Inflammatory macrophage treated with lipopolysaccharide for 1 hour (primary cell): ENCODE measurements around the gene SNU13.
A peak's percentile ranks its signal among the peaks of the same experiment; 100 is the strongest.
"Not testable (repeated sequence)": the region's sequence is repeated elsewhere in the genome, so short reads cannot be mapped to it uniquely, and the experiment has no call there.

Experiments used
- DNase-seq, 2 donors: peaks; one replicate each; pipeline ENCODE4 v3.0.0-alpha.2; 2020 to 2022

Gene SNU13

DNA sequence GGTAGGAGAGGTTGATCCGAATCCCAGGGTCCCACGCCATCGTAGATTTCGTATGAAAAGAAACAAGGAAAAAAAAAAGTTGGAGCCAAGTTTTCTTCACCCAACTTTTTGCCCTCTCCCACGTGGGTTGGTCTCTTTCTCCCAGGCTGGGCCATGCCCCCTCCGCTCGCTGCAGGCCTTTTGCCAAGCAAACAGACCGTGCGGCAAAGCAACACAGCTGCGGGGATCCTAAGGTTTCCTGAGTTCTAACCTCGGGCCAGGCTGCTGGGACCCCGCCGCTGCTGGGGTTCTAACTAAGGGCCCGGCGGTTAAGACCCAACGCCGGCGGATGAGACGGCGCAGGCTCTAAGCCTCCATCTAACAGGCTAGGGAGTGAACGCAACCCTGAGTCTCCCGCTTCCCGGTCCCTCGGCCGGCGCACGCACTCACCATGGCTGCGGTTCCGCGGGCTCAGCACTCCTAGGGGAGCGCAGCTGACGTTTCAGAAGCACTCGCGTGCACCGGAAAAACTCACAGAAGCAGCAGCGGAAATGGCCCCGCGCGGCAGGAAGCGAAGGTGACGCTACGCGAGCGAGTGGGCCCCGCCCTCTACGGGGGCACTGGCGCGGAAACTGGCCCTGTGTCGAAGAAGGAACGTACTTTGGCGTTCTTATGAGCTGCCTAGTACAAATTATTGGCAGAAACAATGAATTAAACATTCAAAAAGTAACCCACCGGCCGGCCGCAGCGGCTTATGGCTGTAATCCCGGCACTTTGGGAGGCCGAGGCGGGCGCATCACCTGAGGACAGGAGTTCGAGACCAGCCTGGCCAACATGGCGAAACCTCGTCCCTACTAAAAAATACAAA is at the start of gene SNU13:
Gene SNU13 (minus strand): TSS at position 503 of the 847 bp plus-strand sequence. CDS start 71 bp downstream, at position 432.
- DNase-seq: peak; percentile 85 to 92

DNA sequence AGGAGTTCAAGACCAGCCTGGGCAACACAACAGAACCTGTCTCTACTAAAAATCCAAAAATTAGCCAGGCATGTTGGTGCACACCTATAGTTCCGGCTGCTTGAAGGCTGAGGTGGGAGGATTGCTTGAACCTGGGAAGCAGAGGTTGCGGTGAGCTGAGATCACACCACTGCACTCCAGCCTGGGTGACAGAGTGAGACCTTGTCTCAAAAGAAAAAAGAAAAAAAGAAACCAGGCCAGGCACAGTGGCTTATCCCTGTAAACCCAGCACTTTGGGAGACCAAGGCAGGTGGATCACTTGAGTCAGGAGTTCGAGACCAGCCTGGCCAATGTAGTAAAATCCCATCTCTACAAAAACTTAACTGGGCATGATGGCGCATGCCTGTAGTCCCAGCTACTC is 44.6 kb upstream of the SNU13 start:
- not testable (repeated sequence) for DNase-seq

DNA sequence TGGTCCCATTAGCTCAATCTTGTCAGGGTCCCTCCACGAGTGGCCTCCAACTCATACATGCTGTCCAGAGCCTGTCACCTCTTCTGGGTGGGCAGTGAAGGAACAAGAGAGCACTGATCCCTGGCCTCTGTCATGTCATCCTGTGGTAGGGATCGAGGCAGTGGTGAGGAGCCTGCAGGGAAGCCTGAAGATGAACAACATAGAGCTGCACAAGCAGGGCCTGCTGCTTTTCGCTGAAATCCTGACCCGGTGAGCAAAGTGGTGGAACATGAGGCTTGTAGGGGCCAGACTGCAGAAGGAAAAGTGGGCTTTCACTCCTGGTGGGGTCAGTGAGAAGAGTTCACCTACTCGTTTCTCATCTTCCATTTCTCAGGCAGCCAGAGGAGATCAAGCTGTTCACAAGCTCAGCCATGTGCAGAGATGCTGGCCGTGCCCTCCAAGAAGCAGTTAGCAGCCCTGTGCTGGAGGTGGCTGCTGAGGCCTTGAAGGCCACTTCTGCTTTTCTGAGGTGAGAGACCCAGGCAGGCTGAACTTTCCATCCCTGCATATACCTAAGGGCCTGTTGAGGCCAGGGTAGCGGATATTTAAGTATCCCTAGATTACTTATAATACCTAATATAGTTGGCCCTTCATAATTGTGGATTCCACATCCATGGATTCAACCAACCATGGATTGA is 43.6 kb upstream of the SNU13 start:
- DNase-seq: no peak

DNA sequence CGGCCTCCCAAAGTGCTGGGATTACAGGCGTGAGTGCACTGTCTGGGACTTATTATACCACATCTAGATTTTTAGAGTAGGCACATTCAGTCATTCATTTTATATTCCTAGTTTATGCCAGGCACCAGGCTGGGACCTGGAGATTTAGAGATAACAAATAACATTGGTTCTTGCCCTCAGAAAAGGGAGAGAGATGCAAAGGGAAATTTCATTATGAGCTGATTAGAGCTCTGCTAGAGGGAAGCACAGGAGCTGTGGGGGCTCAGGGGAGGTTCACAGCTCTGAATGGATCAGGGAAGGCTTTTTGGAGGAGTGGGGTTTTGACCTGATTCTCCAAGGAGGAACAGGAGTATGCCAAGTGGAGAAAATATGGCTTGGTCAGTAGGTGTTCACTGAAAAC is 42.9 kb upstream of the SNU13 start:
- no peak for DNase-seq

- no peak for DNase-seq
Observed at GRCh38 chr22:41725510-41726110, 36.9 kb upstream of the SNU13 start.

- no peak for DNase-seq
Observed at GRCh38 chr22:41722496-41722895, 33.8 kb upstream of the SNU13 start.

DNA sequence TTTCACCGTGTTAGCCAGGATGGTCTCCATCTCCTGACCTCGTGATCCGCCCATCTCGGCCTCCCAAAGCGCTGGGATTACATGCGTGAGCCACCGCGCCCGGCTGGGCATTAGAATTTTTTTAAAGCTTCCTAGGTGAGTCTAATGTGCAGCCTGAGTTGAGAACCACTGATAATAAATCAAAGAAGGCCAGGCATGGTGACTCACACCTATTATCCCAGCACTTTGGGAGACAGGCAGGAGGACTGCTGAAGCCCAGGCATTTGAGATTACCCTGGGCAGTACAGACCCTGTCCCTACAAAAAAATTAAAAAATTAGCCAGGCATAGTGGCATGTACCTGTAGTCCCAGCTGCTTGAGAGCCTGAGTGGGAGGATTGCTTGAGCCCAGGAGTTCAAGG is 24.3 kb upstream of the SNU13 start:
- no peak for DNase-seq

DNA sequence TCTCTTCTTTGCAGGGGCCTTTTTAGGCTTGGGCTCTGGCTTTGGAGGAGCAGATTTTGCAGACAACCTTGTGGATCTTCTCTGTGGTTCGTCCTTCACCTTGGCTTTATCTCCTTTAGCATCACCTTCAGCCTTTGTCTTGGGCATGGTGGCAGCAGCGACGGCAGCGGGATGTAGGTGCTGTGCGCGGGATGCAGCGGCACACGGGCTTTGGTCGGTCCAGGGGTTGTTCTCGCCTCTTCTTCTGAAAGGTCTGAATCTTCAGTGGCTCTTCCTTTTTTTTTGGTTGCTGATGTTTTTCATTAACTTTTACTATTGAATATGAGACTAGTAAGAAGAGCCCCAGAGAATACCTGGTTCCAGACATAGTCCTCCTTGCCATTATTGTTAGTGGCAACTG is 20.7 kb upstream of the SNU13 start:
- no peak for DNase-seq

- no peak for DNase-seq
Observed at GRCh38 chr22:41702763-41703162, 14.1 kb upstream of the SNU13 start.

DNA sequence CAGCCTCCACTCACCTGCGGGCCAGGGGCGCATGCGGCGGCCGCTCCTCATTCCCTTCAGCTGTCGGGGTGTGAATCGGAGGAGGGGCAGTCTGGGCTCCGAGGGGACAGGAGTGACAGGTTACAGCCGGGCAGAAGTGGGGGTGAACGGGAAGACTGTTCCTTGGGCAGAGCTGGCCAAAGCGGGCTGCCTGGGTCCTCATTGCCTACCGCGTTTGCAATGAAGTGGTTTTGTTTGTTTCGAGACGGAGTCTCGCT is 11.4 kb upstream of the SNU13 start:
- DNase-seq: no peak

- peak; percentile 68 to 81 for DNase-seq
Observed at GRCh38 chr22:41699264-41700107, 10.8 kb upstream of the SNU13 start, which contains the start of gene MEI1. MEI1 (plus strand) TSS chr22:41699503; CDS start chr22:41699539, 36 bp downstream.

DNA sequence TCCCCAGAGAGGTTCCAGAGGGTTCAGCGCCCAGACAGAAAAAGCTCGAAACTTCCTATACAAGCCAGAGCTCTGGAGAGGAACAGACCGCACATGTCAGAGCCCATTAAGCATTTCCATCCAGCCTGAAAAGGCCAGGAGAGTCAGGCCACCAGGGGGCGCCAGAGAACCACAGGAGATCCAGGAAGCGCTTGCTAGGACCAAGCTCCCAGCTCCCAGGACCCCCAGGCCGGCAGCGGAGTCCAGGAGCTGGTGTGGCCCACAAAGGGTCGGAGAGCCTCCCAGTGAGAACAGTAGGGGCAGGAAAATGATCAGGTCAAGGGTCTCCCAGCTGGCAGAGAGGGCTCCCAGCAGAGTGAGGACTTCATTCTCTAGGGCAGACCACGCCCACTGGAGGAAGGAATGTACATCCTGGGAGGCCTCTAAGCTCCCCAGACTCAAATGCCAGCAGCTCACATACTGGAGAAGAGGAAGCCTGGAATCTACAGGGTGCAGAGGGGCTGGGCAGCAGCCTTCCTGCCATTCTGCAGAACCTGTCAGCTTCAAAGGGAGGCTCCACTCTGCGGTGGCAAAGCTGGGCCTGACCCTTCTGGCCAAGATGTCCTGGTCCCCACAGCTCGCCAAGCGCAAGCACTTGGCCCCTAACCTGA is 8.6 kb upstream of the SNU13 start:
- peak; percentile 70 to 98 for DNase-seq

GRCh38 chr22:41696703-41697102 is 8.0 kb upstream of the SNU13 start:
- no peak for DNase-seq

DNA sequence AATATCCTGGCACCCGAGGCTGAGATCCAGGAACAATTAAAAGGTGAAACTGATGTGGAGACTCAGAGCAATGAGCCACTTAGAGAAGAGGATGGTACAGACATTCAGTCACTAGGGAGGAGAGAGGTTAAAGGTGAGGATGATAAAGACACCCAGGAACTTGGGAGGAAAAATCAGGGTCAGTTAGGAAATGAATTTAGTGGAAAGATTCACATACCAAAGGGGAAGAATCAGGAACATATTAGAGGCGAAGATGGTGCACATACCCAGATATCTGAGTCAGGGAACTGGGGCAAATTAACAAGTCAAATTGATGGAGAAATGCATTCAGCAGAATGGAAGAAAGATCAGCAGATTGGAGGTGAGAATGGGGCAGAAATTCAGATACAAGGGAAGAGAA is 6.5 kb upstream of the SNU13 start:
- no peak for DNase-seq

DNA sequence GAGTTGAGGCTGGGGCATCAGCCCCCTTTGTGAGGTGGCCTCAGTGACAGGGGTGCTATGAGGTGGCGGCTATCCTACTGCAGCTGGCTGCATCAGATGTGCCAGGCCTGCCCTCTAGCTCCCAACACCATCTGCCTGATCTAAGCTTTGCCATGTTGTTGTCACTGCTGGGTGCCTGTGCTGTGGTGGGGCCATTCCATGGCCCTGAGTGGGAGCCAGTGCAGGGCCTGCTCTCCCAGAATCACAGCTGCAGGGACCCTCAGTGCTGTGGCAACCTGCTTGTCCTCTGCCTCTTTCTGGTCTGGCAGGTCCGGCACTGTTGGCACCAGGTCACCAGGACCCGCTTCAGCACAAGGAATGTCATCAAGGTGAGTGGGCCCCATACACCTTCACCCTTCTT is 1.8 kb upstream of the SNU13 start:
- DNase-seq: no peak

DNA sequence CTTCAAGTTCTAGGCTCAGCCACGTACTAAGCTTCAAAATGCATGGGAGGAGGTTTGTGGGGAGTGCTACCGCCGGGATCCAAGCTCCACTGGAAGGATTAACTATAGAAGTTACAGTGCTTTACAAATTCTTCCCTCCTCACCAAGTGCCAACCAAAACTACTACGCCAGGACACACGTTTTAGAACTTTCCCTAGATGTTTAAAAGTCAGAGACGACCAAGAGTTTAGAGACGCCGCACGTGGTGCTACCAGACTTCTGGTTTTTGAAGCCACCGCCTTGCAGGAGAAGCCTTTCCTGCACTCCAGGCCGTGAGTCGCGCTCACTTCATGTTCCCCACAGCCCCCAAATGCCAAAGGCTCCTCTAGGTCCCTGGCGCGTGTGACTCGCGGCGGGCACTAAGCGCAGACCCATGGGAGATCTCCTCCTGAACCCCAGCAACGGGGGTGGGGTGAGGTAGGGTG is 734 bp downstream of the SNU13 start:
- DNase-seq: peak; percentile 13 to 21

GRCh38 chr22:41686890-41687289 is 1.8 kb downstream of the SNU13 start:
- not testable (repeated sequence) for DNase-seq

DNA sequence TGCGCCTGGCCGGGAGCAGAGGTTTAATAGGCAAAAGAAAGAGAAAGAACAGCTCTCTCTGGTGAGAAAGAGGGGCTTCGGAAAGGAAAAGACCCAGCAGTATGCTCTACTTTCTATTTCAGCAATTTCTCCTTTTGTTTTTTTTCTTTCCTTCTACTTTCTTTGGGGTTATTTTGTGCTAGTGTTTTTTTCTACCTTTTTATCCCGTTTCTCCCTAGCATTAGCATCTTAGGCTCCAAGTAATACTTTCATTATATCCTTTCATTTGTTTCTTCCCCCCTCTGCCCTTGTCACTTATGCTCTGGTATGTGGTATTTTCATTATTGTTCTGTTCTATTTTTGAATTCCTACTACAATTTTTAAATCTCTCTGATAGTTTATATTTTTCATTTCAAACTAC is 4.5 kb downstream of the SNU13 start:
- DNase-seq: no peak

GRCh38 chr22:41683616-41684015 is 5.1 kb downstream of the SNU13 start:
- no peak for DNase-seq

DNA sequence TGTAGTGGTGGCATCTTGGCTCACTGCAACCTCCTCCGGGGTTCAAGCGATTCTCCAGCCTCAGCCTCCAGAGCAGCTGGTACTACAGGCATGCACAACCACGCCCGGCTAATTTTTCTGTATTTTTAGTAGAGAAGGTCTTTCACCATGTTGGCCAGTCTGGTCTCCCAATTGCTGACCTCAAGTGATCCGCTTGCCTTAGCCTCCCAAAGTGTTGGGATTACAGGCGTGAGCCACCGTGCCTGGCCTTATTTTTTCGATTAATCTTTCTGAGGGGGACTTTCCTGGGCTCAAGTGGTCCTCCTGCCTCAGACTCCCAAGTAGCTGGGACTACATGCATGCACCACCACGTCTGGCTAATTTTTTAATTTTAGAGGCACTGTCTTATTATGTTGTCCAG is 5.6 kb downstream of the SNU13 start:
- DNase-seq: no peak

DNA sequence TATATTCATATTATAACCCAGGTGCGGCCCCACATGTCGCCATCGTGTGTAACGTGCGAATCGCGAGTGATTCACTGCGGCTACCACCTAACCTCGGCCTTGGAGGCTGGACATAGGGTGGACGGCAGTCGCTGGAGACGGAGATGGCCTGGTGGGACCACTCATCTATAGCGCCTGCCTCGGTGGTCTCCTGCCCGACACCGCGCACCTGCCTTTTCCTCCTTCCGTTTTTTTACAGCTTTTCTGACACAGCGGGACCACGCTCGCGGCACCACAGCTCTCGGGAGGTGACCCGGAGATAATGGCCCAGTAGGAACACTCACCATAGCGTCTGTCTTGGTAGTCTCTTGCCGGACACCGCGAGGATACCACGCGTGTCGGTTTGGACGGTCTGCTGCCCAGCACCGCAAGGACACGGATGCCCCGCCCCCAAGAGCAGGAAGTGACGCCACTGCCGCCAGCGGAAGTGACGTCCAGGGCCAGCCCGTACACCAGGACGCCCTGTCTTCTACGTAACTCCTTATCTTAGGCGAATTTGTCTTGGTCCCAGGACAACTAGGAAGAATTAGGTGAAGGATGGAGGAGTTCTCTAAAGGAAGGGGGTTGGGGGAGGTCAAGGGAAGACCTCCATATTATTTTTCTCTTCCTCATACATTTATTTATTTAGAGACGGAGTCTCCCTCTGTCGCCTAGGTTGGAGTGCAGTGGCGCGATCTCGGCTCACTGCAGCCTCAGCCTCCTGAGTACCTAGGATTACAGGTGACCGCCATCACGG is 6.4 kb downstream of the SNU13 start:
- DNase-seq: peak; percentile 74 to 85

GRCh38 chr22:41681616-41682015 is 7.1 kb downstream of the SNU13 start:
- DNase-seq: no peak
